Embryonic facial prominence (tissue), 1 donor: ENCODE results near the gene CTNNA3.

Source experiments
- DNase-seq: peaks from one replicate; pipeline ENCODE4 v3.0.0-alpha.2; 2016; ENCODE audit errors: extremely low spot score

CTNNA3 gene

DNA sequence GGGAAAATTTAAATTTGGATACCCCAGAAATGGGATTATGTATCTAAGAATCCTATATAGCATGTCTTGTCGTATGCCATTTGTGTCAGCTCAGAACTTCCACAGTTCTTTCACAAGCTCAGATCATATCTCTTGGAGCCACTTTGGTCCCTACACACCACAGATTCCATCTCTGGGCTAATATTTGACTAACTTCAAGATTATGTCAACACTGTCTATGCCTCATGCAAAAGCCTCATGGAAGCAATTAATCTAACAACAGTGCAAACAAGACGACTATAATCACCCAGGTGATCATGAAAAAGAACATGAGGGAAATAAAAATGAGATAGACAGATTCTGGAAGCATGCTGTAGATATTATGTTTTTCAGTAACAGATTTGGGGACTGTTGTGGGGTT, 581.0 kb downstream of the CTNNA3 start:
- no peak for DNase-seq

DNA sequence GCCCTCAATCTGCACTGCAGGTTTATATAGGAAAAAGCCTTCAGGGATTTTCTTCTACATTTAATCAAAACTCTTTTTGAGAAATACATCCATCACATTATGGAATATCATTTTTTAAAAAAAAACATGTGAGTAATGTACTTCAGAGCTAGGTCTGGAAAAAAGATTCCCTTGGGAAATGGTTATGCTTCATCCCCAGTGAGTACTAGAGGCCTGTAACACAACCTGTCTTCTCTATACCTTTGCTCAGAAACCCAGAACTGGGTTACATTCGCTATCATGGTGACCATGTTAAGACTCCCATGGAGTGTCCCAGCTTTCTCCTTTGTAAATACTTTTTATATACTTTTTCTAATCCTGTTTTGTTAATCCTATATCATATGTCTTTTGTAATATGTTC, 583.2 kb downstream of the CTNNA3 start:
- DNase-seq = no peak

DNA sequence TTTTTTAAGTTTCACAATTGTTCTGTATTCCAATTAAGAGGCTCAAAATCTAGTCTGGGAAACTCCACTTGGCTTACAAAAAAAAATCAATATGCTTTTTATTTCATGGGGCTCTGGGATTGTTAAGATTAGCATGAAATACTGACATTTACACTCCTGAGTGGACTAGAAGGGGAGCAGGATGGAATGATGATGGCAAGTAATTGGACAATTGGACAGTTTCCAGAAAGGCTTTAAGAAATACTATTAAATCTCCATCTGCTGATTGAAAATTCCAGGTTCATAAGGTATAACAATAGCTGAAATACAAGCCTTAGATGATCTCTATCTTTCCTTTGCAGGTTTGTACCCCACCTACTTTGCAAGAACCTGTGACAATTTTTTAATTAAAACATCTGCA, 585.7 kb downstream of the CTNNA3 start:
- no peak for DNase-seq

DNA sequence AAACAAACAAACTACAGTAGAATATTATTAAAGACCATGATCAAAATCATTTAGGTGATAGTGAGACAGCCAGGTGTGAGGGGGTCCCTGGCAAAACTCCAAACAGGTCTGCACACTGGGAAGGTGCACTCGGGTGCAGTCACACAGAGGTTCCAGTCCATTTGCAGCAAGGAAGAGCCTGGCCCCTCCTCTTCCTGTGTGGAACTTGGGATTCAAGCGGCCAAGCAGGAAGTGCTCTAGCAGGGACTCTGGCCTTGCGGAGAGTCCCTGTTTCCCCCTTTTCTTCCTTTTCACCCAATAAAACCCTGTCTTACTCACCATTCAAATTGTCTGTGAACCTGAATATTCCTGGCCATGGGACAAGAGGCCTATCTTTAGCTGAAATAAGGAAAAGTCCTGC, 588.3 kb downstream of the CTNNA3 start:
- DNase-seq = no peak

DNA sequence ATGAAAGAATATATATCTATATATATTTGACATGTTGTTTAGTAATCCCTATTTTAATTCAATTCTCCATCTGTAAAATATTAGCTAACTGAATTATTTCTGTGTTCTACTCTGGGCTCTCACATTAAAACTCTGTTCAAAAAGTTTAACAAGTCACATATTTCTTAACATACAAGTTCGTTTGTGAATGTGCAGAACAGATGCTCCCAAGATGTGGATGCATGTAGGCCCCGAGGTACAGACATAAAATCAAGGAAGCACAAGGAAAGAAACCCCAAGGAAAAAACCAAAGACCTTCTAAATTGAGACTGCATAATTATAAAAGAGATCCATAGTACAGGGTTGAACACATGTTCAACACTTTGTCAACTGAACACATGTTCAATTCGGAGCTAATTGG, 595.0 kb downstream of the CTNNA3 start:
- DNase-seq = peak; percentile 50

DNA sequence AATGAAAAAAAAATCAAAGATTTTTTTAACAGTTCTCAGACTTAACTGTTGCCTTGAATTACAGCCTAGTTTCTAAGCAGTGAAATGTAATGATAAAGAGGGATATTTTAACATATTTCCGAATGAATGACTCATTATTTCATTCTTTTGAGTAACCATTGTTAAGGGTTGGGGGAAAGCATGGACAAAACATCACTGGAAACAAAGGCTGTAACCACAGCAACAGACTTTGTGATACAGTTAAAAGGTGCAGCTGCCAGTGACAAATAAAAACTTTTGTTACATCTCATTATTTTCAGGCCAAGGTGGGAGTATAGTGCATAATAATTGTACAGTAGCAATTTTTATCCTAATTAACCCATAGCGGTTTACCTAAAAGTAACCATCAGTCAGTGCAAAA, 597.5 kb downstream of the CTNNA3 start:
- DNase-seq = no peak

DNA sequence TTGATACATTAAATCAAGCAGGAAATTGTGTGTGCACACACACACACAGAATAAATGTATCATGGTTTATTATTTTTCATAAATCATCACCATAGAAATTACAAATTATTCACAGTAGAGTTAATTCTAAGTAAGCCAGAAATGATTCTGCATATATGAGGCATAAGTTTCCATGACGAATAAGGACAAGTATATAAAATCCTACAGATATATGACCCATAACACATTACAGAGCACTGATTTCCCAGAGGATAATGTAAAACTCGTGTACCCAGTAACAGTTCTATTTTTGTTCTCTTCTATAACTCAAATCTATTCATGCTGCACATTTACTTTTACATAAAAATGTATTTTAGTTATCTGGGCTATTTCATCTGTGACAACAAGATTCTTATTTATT, 600.5 kb downstream of the CTNNA3 start:
- peak; percentile 47 for DNase-seq

DNA sequence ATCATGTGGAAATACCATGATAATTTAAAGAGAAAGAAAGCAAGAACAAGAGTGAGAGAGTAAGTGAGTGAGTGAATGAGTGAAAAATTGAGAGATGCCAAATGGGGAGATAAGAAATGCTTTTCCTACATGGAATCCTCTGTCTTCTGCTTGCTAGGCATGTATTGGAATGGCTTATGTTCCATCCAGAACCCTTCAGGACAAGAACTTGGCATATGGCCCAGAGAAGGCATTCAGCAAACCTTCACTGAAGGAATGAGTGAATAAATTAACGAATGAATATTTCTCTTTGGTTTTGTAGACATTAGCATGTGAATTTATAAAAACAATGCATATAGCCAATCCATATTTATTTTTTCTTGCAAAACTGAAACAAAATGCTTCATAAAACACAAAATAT, 608.0 kb downstream of the CTNNA3 start:
- DNase-seq = no peak

DNA sequence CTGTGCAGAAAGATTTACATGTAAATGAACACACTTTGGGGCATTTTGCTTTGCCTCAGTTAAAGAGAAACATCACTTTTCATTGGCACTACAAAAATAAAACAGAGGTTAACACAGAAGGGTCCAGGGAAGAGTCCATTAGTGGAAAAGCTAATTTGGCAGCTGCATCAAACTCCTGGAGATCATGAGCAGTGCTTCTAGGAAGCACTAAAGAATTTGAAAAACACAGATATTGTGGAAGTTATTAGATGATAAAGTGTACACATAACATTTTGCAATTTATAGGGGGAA, 608.9 kb downstream of the CTNNA3 start:
- no peak for DNase-seq

DNA sequence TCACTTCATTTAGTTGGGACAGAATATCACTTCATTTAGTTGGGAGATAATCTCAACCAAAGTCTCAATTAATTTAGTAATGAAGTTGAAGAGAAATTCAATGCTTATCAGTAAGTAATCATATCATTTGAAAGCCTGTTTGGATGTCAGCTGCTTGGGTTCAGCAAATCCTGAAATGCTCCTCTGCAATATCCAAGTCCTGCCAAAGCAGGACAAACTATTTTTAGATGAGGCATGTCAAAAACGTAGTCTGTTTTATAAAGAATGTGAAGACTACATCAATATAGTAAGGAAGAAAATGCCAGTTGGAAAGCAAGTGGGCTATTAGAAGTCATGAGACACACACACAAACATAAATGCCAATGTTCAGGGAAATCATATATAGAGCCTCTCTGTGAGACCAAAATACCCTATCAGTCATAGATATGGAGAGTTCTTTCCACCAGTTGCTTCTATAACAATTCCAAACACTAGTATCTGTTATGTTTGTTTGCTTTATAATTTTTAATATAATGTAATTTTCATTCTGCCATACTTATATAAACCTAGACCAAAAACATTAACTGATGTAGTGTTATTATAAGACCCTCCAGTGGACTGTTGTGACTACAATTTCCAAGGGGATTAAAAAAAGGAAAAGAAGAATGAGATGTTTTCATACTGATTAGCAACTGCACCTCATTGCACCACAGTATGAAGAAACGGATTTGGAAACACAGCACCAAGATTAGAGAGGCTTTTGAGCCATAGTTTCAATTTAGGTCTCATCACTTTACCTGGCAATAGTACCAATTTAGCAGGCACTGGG, 609.5 kb downstream of the CTNNA3 start:
- DNase-seq = no peak

DNA sequence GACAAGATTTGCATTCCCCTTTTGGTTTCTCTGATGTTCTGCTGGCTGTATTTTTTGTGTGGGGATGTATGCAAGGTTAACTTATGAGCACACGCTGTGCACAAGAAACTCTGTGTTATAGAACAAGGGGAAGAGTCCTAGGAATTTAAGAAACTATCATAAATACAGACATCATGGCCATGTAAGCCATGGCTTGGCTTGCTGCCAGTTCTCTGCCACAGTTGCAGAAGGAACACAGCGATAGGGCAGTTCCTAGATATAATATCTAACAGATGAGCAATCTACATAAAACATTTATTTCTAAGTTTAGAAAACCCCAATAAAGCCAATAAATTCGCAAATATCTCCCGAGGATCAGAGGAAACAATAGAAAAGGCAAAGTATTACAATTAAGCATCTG, 616.9 kb downstream of the CTNNA3 start:
- no peak for DNase-seq

DNA sequence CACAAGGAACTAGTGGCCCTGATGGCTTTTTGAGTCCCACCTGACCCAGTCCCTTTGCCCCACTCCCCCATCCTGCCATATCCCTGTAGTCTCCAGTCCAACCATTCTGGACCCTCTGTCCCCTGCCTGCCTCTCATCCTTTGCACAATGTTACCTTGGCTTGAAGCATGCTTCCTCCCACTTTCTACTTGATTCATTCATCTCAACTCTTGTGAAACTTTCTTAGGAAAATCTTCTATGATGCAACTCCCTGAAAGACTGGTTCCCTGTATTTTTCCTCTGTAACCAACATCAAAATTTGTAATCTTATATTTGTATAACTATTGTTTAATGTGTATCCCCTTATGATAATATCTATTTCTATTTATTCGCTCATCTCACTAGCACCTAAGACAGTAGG, 618.6 kb downstream of the CTNNA3 start:
- no peak for DNase-seq

DNA sequence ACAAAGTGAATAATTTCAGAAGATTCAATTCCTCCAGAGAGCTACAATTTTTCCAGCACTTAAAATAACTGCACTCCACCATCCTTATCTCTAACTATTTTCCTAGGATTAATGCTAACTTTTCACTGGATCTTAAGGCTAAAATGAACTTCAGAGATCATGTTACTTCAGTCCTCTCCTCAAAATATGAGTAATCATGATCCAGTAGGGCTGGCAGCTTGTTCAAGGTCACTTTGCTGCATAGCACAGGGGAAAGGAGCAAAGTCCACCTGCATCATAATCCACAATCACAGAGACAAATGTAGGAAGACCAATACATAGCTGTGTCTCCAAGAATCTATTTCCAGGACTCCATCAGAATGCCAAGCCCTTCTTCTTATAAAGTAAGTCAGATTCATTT, 619.9 kb downstream of the CTNNA3 start:
- DNase-seq = no peak

DNA sequence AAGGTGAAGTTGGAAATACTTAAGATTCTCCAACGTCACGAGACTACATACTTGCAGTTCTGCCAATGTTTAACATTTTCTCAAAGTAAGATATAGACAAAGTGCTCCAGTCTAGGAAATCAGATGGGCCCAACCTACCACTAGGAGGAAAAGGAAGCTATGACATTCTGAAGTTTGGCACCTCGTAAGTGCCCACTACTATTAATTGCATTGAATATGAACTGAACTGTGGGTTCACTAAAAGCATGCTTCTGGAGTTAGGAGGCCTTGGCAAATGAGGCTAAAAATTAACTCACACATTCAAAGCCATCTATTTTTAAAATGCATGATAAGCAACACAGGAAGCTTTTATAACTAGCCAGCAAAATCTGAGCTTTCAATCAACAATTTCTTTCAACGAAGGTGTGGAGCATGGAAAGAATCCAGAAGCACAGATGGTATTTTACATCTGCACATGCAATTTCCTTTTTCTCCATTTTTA, 620.5 kb downstream of the CTNNA3 start:
- DNase-seq = no peak

DNA sequence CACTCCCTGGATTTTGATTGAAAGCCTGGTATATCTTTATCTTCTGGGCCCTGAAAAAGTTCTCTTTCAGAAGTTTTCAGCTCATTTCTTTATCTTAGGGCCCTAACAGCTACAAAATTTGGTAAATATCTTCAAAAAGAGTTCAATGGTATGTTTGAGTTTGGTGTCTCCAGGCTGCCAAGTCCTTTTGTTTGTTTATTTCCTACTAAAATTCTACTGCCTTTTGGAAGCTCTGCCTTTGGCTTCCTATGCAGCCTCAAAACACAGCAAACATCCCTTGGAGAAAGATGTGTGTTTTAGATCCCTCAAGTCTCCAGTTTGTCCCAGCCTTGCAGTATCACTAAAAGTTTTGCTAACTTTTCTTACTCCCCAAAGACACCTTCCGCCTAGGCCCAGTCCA, 623.3 kb downstream of the CTNNA3 start:
- no peak for DNase-seq

DNA sequence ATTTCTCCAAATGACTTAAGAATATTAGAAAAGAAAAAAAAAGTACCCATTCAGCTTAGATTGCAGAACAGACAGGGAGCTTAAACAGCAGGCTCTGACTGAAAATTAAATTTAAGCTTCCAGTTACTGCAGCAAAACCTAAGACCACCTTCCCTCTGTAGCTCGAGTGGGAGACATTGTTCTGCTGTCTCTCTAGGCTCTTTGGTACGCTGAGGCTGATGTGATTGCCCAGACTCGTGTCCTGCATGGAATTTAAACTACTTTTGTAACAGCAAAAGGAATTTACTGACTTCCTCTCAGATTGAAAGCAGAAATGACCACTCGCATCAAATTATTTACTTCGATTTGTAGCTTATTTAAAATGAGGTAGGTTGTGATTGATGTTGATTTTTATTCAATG, 645.6 kb downstream of the CTNNA3 start:
- DNase-seq = no peak

DNA sequence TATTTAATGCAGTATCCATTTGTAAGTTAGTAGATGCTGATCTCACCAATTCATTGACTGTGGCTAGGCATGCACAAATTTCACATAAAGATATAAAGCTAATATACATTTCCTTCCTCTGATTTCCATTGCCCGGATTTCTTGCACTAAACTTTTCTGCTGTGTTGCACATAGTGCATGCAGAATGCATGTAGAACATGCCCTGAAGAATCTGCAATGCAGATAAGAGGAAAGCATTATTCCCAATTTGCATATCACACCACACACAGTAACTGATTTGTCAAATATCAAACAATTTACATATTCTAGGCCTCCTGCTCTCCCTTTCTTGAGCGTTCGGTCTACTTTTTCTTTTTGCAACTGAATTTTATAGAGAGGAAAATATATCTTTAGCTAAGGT, 646.0 kb downstream of the CTNNA3 start:
- no peak for DNase-seq

DNA sequence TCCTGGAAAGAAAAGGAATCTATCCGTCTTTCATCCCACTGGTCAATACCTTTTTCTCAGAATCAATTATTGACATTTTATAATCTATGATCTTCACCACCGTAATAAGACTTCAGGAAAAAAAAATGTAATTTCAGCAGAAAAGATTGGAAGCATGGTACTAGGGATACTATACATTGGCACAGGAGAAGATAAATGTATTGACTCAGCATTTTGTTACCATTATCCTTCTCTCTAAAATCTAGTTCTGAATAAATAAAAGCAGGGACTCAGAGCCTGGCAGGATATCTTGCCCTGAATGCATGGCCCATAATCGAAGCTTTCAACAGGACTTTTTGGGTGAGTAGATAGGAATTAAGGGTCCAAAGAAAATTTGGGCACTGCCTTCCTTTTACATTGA, 649.5 kb downstream of the CTNNA3 start:
- DNase-seq = no peak

DNA sequence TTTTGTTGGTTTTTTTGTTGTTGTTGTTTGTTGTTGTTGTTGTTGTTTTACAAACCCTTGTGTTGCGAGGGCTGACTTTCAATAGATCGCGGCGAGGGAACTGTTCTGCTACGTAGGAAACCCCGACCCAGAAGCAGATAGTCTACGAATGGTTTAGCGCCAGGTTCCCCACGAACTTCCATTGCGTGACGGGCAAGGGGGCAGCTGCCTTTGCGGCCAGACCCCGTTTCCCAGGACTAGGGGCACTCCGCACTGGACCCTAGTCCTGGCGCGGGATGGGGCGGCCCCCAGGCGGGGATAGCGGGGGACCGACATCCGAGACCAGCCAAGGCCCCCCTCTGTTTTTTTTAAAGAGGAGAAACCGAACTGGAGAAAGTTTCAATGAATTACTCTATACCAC, 650.6 kb downstream of the CTNNA3 start:
- DNase-seq = no peak

DNA sequence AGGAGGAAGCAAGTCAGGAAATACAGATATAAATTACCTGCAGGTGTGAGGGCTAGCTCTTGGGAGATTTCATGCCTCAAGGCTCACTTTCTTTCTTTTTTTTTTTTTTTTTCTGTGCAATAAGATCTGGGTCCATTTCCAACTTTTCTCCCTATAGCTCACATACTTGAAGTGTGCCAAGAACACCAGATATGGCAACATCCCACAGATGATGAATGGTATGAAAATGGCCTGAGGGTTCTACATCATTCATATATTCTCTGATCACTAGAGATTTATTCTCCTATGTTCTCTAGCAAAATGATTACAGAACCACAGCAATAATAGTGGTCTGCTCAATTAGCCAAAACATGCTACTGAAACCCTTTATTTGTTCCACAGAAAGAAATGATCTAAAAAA, 653.0 kb downstream of the CTNNA3 start:
- DNase-seq = no peak

DNA sequence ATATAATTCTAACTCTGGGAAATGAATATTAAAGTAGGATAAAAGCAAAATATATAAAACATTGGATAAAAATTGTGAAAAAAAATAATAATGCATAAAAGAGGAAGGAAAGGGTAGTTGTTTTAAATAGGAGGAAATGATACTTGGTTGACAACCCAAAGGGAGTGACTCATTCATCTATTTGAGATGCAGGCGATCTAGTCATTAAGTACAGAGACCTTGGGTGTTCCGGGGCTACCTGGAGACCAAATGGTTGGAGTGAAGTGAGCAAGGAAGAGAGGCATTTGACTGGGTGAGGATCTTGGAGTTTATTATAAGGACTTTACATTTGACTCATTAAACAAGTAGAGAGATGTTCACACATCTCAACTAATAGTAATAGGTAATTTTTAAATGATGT, 659.2 kb downstream of the CTNNA3 start:
- no peak for DNase-seq

DNA sequence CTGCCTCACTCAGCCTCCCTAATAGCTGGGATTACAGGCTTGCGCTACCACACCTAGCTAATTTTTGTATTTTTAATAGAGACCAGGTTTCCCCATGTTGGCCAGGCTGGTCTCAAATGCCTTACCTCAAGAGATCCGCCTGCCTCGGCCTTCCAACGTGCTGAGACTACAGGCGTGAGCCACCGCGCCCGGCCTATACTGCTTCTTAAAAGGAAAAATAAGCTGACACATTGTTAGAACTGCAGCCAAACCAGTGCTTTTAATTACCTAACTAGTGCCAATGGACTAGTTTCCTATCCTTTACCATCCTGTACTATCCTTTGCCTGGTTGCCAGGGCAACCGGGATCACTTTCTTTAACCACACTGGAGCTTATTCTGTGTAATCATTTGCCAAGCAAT, 662.1 kb downstream of the CTNNA3 start:
- no peak for DNase-seq

DNA sequence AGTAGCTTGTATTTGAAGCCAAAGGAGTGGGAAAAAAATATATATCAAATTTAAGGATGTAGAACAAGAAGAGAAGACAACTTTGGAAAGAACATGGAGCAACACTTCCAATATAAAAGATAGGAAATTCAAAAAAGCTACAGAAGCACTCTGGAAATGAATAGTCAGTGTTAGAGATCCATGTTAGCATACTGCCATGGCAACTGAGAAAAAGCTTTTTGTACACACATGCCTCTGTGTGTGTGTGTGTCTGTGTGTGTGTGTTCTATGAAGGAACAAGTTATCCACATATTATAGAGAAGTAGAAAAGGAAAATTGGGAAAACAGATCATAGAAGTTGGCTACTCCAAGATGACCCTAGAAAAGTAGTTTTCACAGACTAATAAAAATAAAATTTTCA, 673.9 kb downstream of the CTNNA3 start:
- DNase-seq = no peak

DNA sequence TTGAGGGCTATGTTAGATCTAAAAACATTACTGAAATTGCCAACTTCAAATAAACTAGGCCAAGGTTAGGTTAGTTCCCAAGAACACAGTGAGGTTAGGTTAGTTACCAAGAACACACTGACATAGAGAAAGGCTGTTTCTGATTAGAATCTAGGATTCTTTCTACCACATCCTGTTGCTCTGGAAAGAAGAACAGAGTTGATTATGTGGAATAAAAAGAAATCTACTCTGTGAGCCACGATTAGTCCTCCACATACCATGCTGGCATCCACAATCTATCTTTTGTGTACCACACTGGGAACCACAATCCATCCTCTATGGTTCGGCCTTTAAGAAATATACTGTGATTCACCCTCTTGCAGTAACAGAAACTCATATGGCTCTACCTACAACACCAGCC, 678.8 kb downstream of the CTNNA3 start:
- no peak for DNase-seq
